ENCODE measurements around the gene C11orf24.

- TF ChIP-seq CTCF (conservative IDR thresholded peaks at IDR 0.05; ENCODE audit: low read depth, low read length) (peak; percentile 85), EZH2 (IDR thresholded peaks at IDR 0.05; ENCODE audit: borderline replicate concordance, low read depth, low read length, poor library complexity, severe bottlenecking) (no peak)
These were observed 14.1 kb downstream of the C11orf24 start for GRCh38 chr11:68257477-68258362.

All from A673 (cell line).